Testis (tissue), 3 donors: ENCODE data around the gene ABHD12. TPM values are rescaled to one million over a fixed set of nuclear protein-coding genes. Genes with fewer than 3 reads are reported as not detected.

Experiments used
- DNase-seq: peaks from one replicate; pipeline ENCODE4 v3.0.0-alpha.2; 2019
- H3K27ac ChIP-seq, 2 donors: fragments of 200-600 bp; sonication (generic); one replicate each; pipeline ENCODE4 v1.5.1; 2019
- H3K27me3 ChIP-seq: fragments of 200-600 bp; sonication (generic); one replicate; pipeline ENCODE4 v1.5.1; 2019
- H3K36me3 ChIP-seq: fragments of 200-600 bp; sonication (generic); one replicate; pipeline ENCODE4 v1.5.1; 2017; ENCODE audit warnings: low read depth; ENCODE audit errors: missing control alignments
- H3K4me1 ChIP-seq: fragments of 200-600 bp; sonication (generic); one replicate; pipeline ENCODE4 v1.5.1; 2019
- H3K4me3 ChIP-seq, 2 donors: fragments of 200-600 bp; sonication (generic); one replicate each; pipeline ENCODE4 v1.5.1; 2017 to 2019
- H3K9me3 ChIP-seq: fragments of 200-600 bp; sonication (generic); one replicate; pipeline ENCODE4 v1.5.1; 2017
- CTCF ChIP-seq, 3 experiments: fragments of 450-650 bp in 2 of 3; fragments of 200-600 bp in 1 of 3; sonication (generic) in 1 of 3; IDR thresholded peaks; one replicate each; pipeline ENCODE4 v1.5.1; 2016 to 2019; ENCODE audit warnings: antibody characterized with exemption in 3 of 3, mild to moderate bottlenecking in 2 of 3, moderate library complexity in 1 of 3
- POLR2A ChIP-seq: fragments of 450-650 bp; IDR thresholded peaks from one replicate; pipeline ENCODE4 v1.6.1; 2017; ENCODE audit warnings: antibody characterized with exemption, mild to moderate bottlenecking, moderate library complexity
- WGBS, 2 donors: methylation state at CpG; one replicate each; pipeline ENCODE4 v1.1.5; 2018; 5-methylcytosine and 5-hydroxymethylcytosine counted together
- intact Hi-C: fragments of 100-400 bp; cut with DNase I; formaldehyde crosslinking; loops from one replicate; pipeline ENCODE4 v1.15.1; 2023; ENCODE audit warnings: low total_unique reads
- polyA plus RNA-seq: library from polyadenylated mRNA; stranded (reverse); fragments of 350-450 nt; fragmentation: Illumina TruSeq; extraction: RNeasy Lipid Tissue Mini Kit (QIAGEN cat#74804); gene quantifications from one replicate; pipeline ENCODE4 v1.2.3, GENCODE V29; 2014; ENCODE audit warnings: low read depth, low replicate concordance; ENCODE audit not compliant: insufficient read depth
- total RNA-seq, 2 donors: library from RNA; depleted of rRNA; stranded (reverse); fragments of >200 nt; gene quantifications; one replicate each; pipeline ENCODE4 v1.2.3, GENCODE V29; 2016

ABHD12 gene
- total and polyA plus RNA-seq, 3 donors from 2014 or later, result 40.8 to 51.5 (median 47.5) TPM

- H3K27ac ChIP-seq, result no peak overlapping the region
- DNase-seq, result peak; percentile 10
- no peaks in the 10 kb centered on the region for H3K27me3 ChIP-seq
- H3K4me3 ChIP-seq, result no peak overlapping the region
- H3K36me3 ChIP-seq, result no peaks in the 10 kb centered on the region
- H3K4me1 ChIP-seq, result peaks cover 7% of the 10 kb centered on the region
- 91 to 92% methylated on average over 14 to 26 of the region's 26 CpGs for WGBS, 2 donors
- no peak for TF ChIP-seq POLR2A
- TF ChIP-seq CTCF (IDR thresholded peaks at IDR 0.05), result no peak
- intact Hi-C loops, result no loop called here
- no peaks in the 10 kb centered on the region for H3K9me3 ChIP-seq
These were observed 111.8 kb downstream of the ABHD12 start for GRCh38 chr20:25278636-25279361.

GRCh38 chr20:25277941-25278521, 112.6 kb downstream of the ABHD12 start:
- WGBS, 2 donors, result 81 to 85% methylated on average over 11 to 19 of the region's 19 CpGs
- no peak for TF ChIP-seq CTCF (IDR thresholded peaks at IDR 0.05)
- TF ChIP-seq POLR2A, result no peak
- intact Hi-C loops, result no loop called here
- no peaks in the 10 kb centered on the region for H3K36me3 ChIP-seq
- H3K4me3 ChIP-seq, result no peak overlapping the region
- peaks cover 15% of the 10 kb centered on the region for H3K4me1 ChIP-seq
- no peaks in the 10 kb centered on the region for H3K27me3 ChIP-seq
- H3K27ac ChIP-seq, result no peak overlapping the region
- DNase-seq, result peak; percentile 12
- no peaks in the 10 kb centered on the region for H3K9me3 ChIP-seq

GRCh38 chr20:25277051-25277801, 113.4 kb downstream of the ABHD12 start:
- H3K4me3 ChIP-seq, result no peak overlapping the region

GRCh38 chr20:25276533-25277050, 114.0 kb downstream of the ABHD12 start:
- WGBS, 2 donors, result 75 to 84% methylated on average over 17 to 23 of the region's 24 CpGs
- no peak overlapping the region for H3K27ac ChIP-seq

More at GRCh38 chr20:25277051-25277801, 113.4 kb downstream of the ABHD12 start:
- H3K9me3 ChIP-seq, result no peaks in the 10 kb centered on the region
- no peak overlapping the region for H3K27ac ChIP-seq
- no peaks in the 10 kb centered on the region for H3K36me3 ChIP-seq
- no peaks in the 10 kb centered on the region for H3K27me3 ChIP-seq
- DNase-seq, result peak; percentile 23
- TF ChIP-seq CTCF (IDR thresholded peaks at IDR 0.05) (no peak), POLR2A (no peak)
- intact Hi-C loops, result no loop called here
- H3K4me1 ChIP-seq, result peaks cover 20% of the 10 kb centered on the region
- whole genome bisulfite sequencing, 2 donors, result 75 to 85% methylated on average over 17 to 24 of the region's 24 CpGs

More at GRCh38 chr20:25276533-25277050, 114.0 kb downstream of the ABHD12 start:
- TF ChIP-seq CTCF (IDR thresholded peaks at IDR 0.05), result no peak
- no peak for TF ChIP-seq POLR2A
- H3K27me3 ChIP-seq, result no peaks in the 10 kb centered on the region
- intact Hi-C loops, result no loop called here
- H3K4me3 ChIP-seq, result no peak overlapping the region
- peak; percentile 13 for DNase-seq
- no peaks in the 10 kb centered on the region for H3K9me3 ChIP-seq
- H3K36me3 ChIP-seq, result no peaks in the 10 kb centered on the region
- H3K4me1 ChIP-seq, result peaks cover 20% of the 10 kb centered on the region
